T-helper 1 cell treated with Interleukin-12 subunit alpha and Interleukin-12 subunit beta and Interleukin-4 antibody, amounts not matched to agents 30 μg/mL and 1 μg/mL, for 36 hours (primary cell): Measurements from ENCODE around the gene CAPN3.
"Not testable (repeated sequence)": the region's sequence is repeated elsewhere in the genome, so short reads cannot be mapped to it uniquely, and the experiment has no call there.

Experiments
- H3K27ac Mint-ChIP-seq: one replicate; pipeline ENCODE4 v1.8.0; 2021; ENCODE audit warnings: mild to moderate bottlenecking, mixed read lengths
- H3K27me3 Mint-ChIP-seq: one replicate; pipeline ENCODE4 v1.8.0; 2021; ENCODE audit warnings: low read depth, mixed read lengths
- H3K36me3 Mint-ChIP-seq: one replicate; pipeline ENCODE4 v1.8.0; 2021; ENCODE audit warnings: low read depth, mixed read lengths
- H3K4me1 Mint-ChIP-seq: one replicate; pipeline ENCODE4 v1.8.0; 2021; ENCODE audit warnings: low read depth, mixed read lengths
- H3K4me3 Mint-ChIP-seq: one replicate; pipeline ENCODE4 v1.8.0; 2021; ENCODE audit warnings: mild to moderate bottlenecking, moderate library complexity, mixed read lengths
- H3K9me3 Mint-ChIP-seq: one replicate; pipeline ENCODE4 v1.8.0; 2021; ENCODE audit warnings: mixed read lengths

The CAPN3 gene

DNA sequence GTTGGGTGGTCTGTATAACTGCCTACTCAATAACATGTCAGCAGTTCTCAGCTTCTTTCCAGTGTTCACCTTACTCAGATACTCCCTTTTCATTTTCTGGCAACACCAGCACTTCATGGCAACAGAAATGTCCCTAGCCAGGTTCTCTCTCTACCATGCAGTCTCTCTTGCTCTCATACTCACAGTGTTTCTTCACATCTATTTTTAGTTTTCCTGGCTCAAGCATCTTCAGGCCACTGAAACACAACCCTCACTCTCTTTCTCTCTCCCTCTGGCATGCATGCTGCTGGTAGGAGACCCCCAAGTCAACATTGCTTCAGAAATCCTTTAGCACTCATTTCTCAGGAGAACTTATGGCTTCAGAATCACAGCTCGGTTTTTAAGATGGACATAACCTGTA, at the start of gene CAPN3:
CAPN3 (plus strand) TSS at position 253 of the 400 bp plus-strand sequence. CDS start 305 bp downstream, outside the sequence.
- Mint-ChIP-seq H3K36me3 (no peaks in the 10 kb centered on the region), H3K4me3 (no peak within 1 kb of the TSS), H3K27ac (no peak within 1 kb of the TSS), H3K9me3 (no peaks in the 10 kb centered on the region), H3K27me3 (no peaks in the 10 kb centered on the region), H3K4me1 (peaks cover 4% of the 10 kb centered on the region)

DNA sequence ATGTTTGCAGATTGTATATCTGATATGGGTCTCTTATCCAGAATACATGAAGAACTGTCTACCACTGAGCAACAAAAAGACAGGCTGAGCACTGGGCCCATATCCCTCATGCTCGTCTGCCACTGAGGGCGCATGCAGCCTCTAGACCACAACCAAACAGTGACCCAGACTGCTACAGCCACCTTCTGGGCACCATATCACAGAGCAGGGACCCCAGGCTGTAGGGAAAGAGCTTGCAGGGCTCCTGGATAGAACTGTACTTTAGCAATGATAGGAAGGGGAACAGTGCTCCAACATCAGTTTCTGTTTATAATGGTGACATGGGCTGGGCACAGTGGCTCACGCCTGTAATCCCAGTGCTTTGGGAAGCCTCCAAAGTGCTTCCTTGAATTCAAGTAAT, 45.8 kb upstream of the CAPN3 start:
- Mint-ChIP-seq H3K27ac (no peak overlapping the region), H3K4me3 (no peak overlapping the region), H3K27me3 (no peaks in the 10 kb centered on the region), H3K9me3 (no peaks in the 10 kb centered on the region), H3K4me1 (no peaks in the 10 kb centered on the region), H3K36me3 (peaks cover 10% of the 10 kb centered on the region)

DNA sequence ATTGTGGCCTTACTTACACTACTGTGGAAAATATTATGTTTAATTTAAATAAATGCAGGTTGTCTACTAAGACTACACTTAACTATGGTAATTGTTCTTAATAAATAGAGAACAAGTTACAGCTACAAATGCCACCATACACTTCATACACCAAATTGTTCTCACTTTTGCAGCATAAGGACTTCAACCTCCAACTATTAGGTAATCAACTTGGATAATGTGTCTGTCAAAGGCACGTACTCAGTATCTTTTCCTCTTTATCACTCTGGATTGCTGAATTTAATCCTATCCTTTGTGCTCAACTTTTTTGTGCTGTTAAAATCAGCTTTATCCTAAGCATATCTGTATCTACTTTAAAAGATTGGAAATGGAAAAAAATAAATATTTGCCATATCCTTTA, 44.5 kb upstream of the CAPN3 start:
- H3K36me3 Mint-ChIP-seq = peaks cover 9% of the 10 kb centered on the region
- H3K27ac Mint-ChIP-seq = no peak overlapping the region
- H3K4me1 Mint-ChIP-seq = no peaks in the 10 kb centered on the region
- no peaks in the 10 kb centered on the region for H3K9me3 Mint-ChIP-seq
- H3K27me3 Mint-ChIP-seq = no peaks in the 10 kb centered on the region
- no peak overlapping the region for H3K4me3 Mint-ChIP-seq

DNA sequence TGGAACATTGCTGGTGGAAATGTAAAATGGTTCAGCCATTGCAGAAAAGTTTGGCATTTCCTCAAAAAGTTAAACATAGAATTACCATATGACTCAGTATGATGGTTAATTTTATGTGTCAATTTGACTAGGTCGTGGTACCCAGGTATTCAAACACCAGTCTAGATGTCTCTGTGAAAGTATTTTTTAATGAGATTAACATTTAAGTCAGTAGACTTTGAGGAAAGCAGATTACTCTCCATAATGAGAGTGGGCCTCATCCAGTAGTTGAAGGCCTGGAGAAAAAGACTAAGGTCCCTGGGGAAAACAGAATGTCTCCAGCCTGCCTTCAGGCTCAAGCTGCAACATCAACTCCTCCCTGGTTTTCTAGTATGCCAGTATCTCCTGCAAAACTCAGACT, 43.8 kb upstream of the CAPN3 start:
- H3K36me3 Mint-ChIP-seq = peaks cover 8% of the 10 kb centered on the region
- H3K4me3 Mint-ChIP-seq = no peak overlapping the region
- H3K4me1 Mint-ChIP-seq = no peaks in the 10 kb centered on the region
- H3K27ac Mint-ChIP-seq = no peak overlapping the region
- no peaks in the 10 kb centered on the region for H3K9me3 Mint-ChIP-seq
- no peaks in the 10 kb centered on the region for H3K27me3 Mint-ChIP-seq

DNA sequence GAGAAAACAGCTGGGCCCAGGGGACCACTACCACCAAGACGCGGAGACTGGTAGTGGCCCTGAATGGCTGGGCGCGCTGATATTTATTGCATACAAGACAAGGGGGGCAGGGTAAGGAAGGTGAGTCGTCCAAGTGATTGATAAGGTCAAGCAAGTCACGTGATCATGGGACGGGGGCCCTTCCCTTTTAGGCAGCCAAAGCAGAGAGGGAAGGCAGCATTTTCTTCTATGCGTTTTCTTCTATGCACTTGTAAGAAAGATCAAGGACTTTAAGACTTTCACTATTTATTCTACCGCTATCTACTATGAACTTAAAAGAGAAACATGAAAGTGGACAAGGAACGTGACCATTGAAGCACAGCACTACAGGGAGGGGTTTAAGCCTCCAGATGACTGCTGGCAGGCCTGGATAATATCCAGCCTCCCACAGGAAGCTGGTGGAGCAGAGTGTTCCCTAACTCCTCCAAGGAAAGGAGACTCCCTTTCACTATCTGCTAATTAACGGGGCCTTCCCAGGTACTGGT, 43.0 kb upstream of the CAPN3 start:
- peaks cover 11% of the 10 kb centered on the region for H3K36me3 Mint-ChIP-seq
- H3K27me3 Mint-ChIP-seq = not testable (repeated sequence)

DNA sequence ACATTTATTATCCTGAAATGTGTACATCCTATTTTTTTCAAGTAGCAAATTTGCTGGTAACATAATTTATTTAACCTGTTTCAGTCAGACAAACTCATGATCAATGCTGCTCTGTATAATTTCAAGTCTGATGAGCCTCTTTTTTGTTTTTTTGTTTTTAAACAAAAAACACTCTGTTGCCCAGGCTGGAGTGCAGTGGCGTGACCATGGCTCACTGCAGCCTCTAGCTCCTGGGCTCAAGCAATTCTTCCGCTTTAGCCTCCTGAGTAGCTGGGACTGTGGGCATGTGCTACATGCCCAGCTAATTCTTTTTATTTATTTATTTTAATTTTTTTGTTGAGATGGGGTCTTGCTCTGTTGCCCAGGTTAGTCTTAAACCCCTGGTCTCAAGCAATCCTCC, 40.1 kb upstream of the CAPN3 start:
- no peaks in the 10 kb centered on the region for H3K9me3 Mint-ChIP-seq
- H3K27ac Mint-ChIP-seq = no peak overlapping the region
- H3K4me3 Mint-ChIP-seq = no peak overlapping the region
- H3K27me3 Mint-ChIP-seq = no peaks in the 10 kb centered on the region
- no peaks in the 10 kb centered on the region for H3K4me1 Mint-ChIP-seq
- H3K36me3 Mint-ChIP-seq = peaks cover 25% of the 10 kb centered on the region

More for the DNA sequence above, 43.0 kb upstream of the CAPN3 start:
- H3K4me3 Mint-ChIP-seq, H3K9me3 Mint-ChIP-seq, H3K27ac Mint-ChIP-seq, H3K4me1 Mint-ChIP-seq: not testable (repeated sequence)

DNA sequence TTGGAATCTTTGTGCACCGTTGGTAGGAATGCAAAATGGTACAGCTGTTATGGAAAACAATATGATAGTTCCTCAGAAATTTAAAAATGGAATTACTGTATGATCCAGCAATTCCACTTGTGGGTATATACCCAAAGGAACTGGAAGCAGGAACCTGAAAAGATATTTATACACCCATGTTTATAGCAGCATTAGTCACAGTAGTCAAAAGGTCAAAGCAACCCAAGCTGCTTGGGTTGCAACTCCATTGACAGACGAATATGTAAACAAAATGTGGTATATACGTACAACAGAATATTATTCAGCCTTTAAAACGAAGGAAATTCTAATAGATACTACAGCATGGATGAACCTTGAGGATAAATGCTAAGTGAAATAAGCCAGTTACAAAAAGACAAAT, 35.0 kb upstream of the CAPN3 start:
- peaks cover 34% of the 10 kb centered on the region for H3K36me3 Mint-ChIP-seq
- no peaks in the 10 kb centered on the region for H3K9me3 Mint-ChIP-seq
- H3K27ac Mint-ChIP-seq = no peak overlapping the region
- H3K27me3 Mint-ChIP-seq = no peaks in the 10 kb centered on the region
- H3K4me3 Mint-ChIP-seq = no peak overlapping the region
- no peaks in the 10 kb centered on the region for H3K4me1 Mint-ChIP-seq

DNA sequence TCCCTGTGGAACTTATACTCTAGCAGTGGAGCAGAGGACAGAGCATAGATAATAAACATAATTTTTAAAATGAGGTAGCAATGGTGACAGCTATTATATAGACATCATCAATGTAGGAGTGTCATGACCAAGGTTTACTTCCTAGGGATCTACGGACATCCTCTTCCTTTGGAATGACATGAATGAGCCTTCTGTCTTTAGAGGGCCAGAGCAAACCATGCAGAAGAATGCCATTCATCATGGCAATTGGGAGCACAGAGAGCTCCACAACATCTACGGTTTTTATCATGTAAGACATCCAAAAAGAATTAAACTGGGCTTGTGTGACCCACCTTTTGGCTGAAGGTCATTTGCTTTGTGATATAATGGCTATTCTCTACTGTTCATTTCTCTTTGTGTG, 30.1 kb upstream of the CAPN3 start:
- H3K4me1 Mint-ChIP-seq = no peaks in the 10 kb centered on the region
- no peak overlapping the region for H3K27ac Mint-ChIP-seq
- peaks cover 10% of the 10 kb centered on the region for H3K36me3 Mint-ChIP-seq

DNA sequence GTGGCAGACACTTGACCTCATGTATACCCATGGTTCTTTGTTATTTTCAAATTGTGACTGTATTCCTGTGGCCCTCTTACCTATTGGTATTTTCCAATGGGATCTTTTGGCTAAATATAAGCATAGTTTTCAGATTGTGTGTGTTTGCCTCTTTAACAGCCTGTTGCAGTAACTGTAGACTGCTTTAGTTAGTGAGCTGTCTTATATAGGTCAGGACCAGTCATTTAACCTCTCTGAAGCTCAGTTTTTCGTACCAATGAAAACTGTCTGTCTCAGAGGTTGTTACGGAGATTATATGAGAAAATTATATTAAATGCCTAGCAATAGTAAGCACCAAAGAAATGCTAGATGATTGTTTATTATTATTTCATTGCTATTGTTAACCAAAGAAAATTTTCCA, 29.3 kb upstream of the CAPN3 start:
- peaks cover 5% of the 10 kb centered on the region for H3K9me3 Mint-ChIP-seq
- peaks cover 11% of the 10 kb centered on the region for H3K36me3 Mint-ChIP-seq

More for the DNA sequence above, 30.1 kb upstream of the CAPN3 start:
- H3K4me3 Mint-ChIP-seq = no peak overlapping the region
- no peaks in the 10 kb centered on the region for H3K27me3 Mint-ChIP-seq
- H3K9me3 Mint-ChIP-seq = no peaks in the 10 kb centered on the region

DNA sequence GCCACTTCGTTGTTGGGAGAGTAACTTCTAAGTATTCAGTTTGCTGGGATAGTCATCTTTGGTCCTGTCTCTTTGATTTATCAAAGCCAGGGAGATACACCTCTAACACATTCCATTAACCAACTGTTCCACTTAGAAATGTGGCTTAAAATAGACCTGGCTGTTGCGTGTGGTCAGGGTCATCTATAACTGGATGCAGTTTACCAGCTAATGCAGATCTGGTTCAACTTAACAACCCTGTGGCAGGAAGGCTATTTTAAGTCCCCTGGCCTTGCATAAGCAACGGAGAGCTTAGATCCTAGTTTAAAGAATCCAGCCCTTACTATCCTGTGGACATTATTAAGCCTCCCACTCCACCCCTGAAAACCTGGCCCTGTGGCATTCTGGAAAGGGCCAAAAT, 28.1 kb upstream of the CAPN3 start:
- H3K36me3 Mint-ChIP-seq = peaks cover 18% of the 10 kb centered on the region
- H3K9me3 Mint-ChIP-seq = peaks cover 14% of the 10 kb centered on the region
- no peaks in the 10 kb centered on the region for H3K4me1 Mint-ChIP-seq
- H3K27me3 Mint-ChIP-seq = no peaks in the 10 kb centered on the region
- H3K27ac Mint-ChIP-seq = no peak overlapping the region
- H3K4me3 Mint-ChIP-seq = no peak overlapping the region

More for the DNA sequence above, 29.3 kb upstream of the CAPN3 start:
- H3K27ac Mint-ChIP-seq = no peak overlapping the region
- H3K4me1 Mint-ChIP-seq = no peaks in the 10 kb centered on the region
- no peak overlapping the region for H3K4me3 Mint-ChIP-seq
- H3K27me3 Mint-ChIP-seq = no peaks in the 10 kb centered on the region

DNA sequence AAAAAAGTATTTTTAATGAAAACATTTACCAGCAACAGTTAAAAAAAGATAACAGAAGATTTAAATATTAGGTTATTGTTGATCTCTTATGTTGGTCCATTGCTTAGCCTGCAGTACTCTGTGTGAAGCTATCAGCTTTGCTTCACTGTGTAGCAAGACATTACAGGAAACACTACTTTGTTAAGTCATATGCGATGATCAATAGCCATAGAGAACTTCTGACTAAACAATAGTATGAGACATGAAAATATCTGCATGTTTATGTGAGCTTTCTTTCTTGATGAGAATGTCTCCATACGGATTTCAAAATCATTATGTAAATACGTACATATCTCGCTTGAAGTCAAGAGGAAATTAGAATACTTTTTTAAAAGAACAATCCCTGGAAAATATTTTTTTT, 27.0 kb upstream of the CAPN3 start:
- no peaks in the 10 kb centered on the region for H3K4me1 Mint-ChIP-seq
- peaks cover 14% of the 10 kb centered on the region for H3K36me3 Mint-ChIP-seq
- peaks cover 23% of the 10 kb centered on the region for H3K9me3 Mint-ChIP-seq
- H3K4me3 Mint-ChIP-seq = no peak overlapping the region
- H3K27ac Mint-ChIP-seq = no peak overlapping the region
- no peaks in the 10 kb centered on the region for H3K27me3 Mint-ChIP-seq

DNA sequence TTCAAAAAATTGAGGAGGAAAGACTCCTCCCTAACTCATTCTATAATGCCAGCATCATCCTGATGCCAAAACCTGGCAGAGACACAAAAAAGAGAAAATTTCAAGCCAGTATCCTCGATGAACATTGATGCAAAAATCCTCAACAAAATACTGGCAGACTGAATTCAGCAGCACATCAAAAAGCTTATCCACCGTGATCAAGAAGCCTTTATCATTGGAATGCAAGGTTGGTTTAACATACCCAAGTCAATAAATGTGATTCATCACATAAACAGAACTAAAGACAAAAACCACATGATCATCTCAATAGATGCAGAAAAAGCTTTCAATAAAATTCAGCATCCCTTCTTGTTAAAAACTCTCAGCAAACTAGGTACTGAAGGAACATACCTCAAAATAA, 24.2 kb upstream of the CAPN3 start:
- H3K36me3 Mint-ChIP-seq = peaks cover 15% of the 10 kb centered on the region
- H3K4me3 Mint-ChIP-seq = no peak overlapping the region
- H3K27ac Mint-ChIP-seq = no peak overlapping the region
- no peaks in the 10 kb centered on the region for H3K4me1 Mint-ChIP-seq
- peaks cover 25% of the 10 kb centered on the region for H3K9me3 Mint-ChIP-seq
- no peaks in the 10 kb centered on the region for H3K27me3 Mint-ChIP-seq

DNA sequence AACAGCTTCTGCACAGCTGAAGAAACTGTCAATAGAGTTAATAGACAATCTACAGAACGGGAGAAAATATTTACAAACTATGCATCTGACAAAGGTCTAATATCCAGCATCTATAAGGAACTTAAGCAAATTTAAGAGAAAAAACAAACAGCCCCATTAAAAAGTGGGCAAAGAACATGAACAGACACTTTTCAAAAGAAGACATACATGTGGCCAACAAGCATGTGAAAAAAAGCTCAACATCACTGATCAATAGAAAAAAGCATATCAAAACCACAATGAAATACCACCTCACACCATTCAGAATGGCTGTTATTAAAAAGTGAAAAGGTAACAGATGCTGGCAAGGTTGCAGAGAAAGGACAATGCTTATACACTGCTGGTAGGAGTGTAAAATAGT, 22.7 kb upstream of the CAPN3 start:
- H3K27ac Mint-ChIP-seq, H3K27me3 Mint-ChIP-seq, H3K4me3 Mint-ChIP-seq, H3K4me1 Mint-ChIP-seq: not testable (repeated sequence)
- peaks cover 25% of the 10 kb centered on the region for H3K9me3 Mint-ChIP-seq
- peaks cover 15% of the 10 kb centered on the region for H3K36me3 Mint-ChIP-seq

DNA sequence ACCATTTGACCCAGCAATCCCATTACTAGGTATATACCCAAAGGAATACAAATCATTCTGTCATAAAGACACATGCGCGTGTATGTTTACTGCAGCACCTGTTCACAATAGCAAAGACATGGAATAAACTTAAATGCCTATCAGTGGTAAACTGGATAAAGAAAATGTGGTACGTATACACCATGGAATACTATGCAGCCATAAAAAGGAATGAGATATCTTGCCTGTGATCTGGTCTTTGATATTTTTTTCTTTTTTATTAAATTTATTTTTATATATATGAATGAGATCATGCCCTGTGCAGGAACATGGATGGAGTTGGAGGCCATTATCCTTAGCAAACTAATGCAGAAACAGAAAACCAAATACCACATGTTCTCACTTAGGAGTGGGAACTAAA, 22.2 kb upstream of the CAPN3 start:
- H3K27me3 Mint-ChIP-seq, H3K27ac Mint-ChIP-seq, H3K4me1 Mint-ChIP-seq, H3K4me3 Mint-ChIP-seq: not testable (repeated sequence)
- Mint-ChIP-seq H3K9me3 (peaks cover 25% of the 10 kb centered on the region), H3K36me3 (peaks cover 15% of the 10 kb centered on the region)

DNA sequence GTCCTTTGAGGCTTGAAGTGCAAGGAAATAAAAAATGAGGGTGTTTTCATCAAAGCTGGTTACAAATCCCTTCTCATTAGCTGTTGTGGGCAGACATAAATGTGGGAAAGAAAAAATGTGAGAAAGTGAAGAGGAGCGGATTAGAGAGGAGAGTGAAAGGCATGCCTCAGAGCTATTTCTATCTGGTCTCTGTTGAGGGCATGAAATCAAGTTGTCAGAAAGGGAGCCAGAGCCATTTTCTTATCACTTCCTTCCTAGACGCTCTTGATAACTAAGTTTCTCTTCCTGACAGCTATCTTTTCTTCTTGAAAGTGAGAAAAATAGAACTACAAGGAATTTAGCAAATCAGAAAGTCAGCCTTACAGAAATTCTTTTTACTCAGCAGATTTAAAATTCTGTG, 20.8 kb upstream of the CAPN3 start:
- Mint-ChIP-seq H3K36me3 (peaks cover 15% of the 10 kb centered on the region), H3K9me3 (peaks cover 25% of the 10 kb centered on the region), H3K27ac (no peak overlapping the region), H3K27me3 (no peaks in the 10 kb centered on the region), H3K4me3 (no peak overlapping the region), H3K4me1 (no peaks in the 10 kb centered on the region)

DNA sequence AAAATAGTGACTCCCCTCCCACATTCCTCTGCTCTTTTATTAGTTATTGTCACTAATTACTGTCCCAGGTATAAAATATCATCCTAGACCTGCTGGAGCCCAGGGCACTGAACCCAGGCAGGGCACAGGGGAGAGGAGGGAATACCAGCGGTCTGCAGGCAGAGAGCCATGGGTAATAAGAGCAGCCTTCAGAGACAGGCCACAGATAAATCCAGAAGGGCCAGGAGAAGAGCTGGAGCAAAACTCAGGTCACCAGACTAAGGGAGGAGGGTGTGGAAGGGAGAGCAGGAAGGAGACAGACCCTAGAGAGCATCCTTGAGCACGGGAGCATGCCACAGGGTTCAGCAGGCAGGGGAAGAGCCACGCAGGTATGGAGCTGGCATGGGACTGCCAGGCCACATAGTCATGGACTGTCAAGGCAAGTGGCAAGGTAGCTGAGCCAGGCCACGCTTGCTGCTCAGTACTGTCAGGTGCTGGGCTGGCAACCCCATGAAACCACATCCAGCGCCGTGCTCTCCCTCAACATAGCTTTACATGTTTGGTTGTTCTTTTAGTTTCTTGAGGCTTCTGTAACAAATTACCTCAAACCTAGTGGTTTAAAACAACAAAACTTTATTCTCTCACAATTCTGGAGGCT, 15.6 kb upstream of the CAPN3 start:
- Mint-ChIP-seq H3K9me3 (no peaks in the 10 kb centered on the region), H3K4me3 (no peak overlapping the region), H3K27ac (no peak overlapping the region), H3K36me3 (peaks cover 4% of the 10 kb centered on the region), H3K27me3 (no peaks in the 10 kb centered on the region), H3K4me1 (peaks cover 6% of the 10 kb centered on the region)
